ENCODE measurements around the gene C1orf122. TPM values are rescaled to one million over a fixed set of nuclear protein-coding genes. Genes with fewer than 3 reads are reported as not detected.

The C1orf122 gene
- total and polyA plus RNA-seq, 2 of the 4 experiments (the other 2 are of a cell fraction) = 2.0 to 13.6 TPM

- Histone ChIP-seq H3K4me3 (ENCODE audit: insufficient read depth, low read depth, low read length) (no peak overlapping the region), H3K56ac (ENCODE audit: extremely low read depth, insufficient read depth, low read length) (no peak overlapping the region), H3K14ac (replicated peaks; ENCODE audit: low read depth, low read length) (no peak overlapping the region), H3K23ac (ENCODE audit: low read depth, low read length) (no peak overlapping the region), H3K4ac (ENCODE audit: low read depth, low read length) (no peak overlapping the region), H3K79me1 (ENCODE audit: low read depth in 1 of 2, low read length in 2 of 2) (no peaks in the 10 kb centered on the region), H4K91ac (ENCODE audit: insufficient read depth, low read depth, low read length) (no peak overlapping the region), H4K8ac (ENCODE audit: low read depth in 2 of 2, low read length in 2 of 2) (no peak overlapping the region), H2AK9ac (replicated peaks; ENCODE audit: low read depth, low read length, poor library complexity) (no peak overlapping the region), H3K36me3 (ENCODE audit: control insufficient read depth, insufficient read depth, low read length) (no peaks in the 10 kb centered on the region), H3K9ac (ENCODE audit: low read depth, low read length) (no peak overlapping the region), H2BK5ac (ENCODE audit: low read depth, low read length, poor library complexity, severe bottlenecking) (no peak overlapping the region), H3K9me1 (ENCODE audit: insufficient read depth, low read length) (no peaks in the 10 kb centered on the region), H2BK20ac (ENCODE audit: low read depth, low read length) (no peak overlapping the region), H4K20me1 (ENCODE audit: insufficient read depth, low read length) (no peaks in the 10 kb centered on the region), H3K18ac (ENCODE audit: low read depth, low read length) (no peak overlapping the region), H3K4me2 (ENCODE audit: low read depth, low read length) (no peak overlapping the region), H4K5ac (ENCODE audit: low read depth, low read length) (no peak overlapping the region), H3K27ac (ENCODE audit: insufficient read depth, low read length) (no peak overlapping the region), H3K9me3 (ENCODE audit: control insufficient read depth, insufficient read depth, low read length) (no peaks in the 10 kb centered on the region; the same call in 1 of the 2 replicates), H2AK5ac (ENCODE audit: low read depth, low read length) (no peak overlapping the region), H3K4me1 (ENCODE audit: control insufficient read depth, insufficient read depth, low read length) (no peaks in the 10 kb centered on the region), H3K27me3 (ENCODE audit: control insufficient read depth, insufficient read depth, low read length) (peaks cover 42% of the 10 kb centered on the region), H2AFZ (replicated peaks; ENCODE audit: low read length, poor library complexity) (peak overlapping the region; percentile 58), H2BK15ac (ENCODE audit: low read depth, low read length) (no peak overlapping the region), H2BK120ac (ENCODE audit: low read depth, low read length) (no peak overlapping the region)
- 4% methylated on average over 9 of the region's 27 CpGs; no CpG with 5 or more reads in 1 of the 2 experiments for WGBS, 2 experiments (ENCODE audit: extremely low coverage in 2 of 2, insufficient read length in 1 of 2)
- POLR2A ChIA-PET (ENCODE audit: unreplicated experiment) = no interaction called here
- TF ChIP-seq CTCF (conservative IDR thresholded peaks at IDR 0.05; ENCODE audit: low read depth, low read length) (no peak), NFE2L2 (IDR thresholded peaks at IDR 0.05; ENCODE audit: low read depth, low read length) (no peak), MXI1 (IDR thresholded peaks at IDR 0.05; ENCODE audit: borderline replicate concordance, low read depth, low read length) (no peak), CHD1 (IDR thresholded peaks at IDR 0.05; ENCODE audit: low read depth, low read length) (no peak), RAD21 (IDR thresholded peaks at IDR 0.05; ENCODE audit: low read length) (no peak), ELK1 (IDR thresholded peaks at IDR 0.05; ENCODE audit: borderline replicate concordance, low read depth, low read length) (no peak), CEBPB (IDR thresholded peaks at IDR 0.05; ENCODE audit: low read depth, low read length) (no peak), SMC3 (IDR thresholded peaks at IDR 0.05; ENCODE audit: low read depth, low read length) (no peak), MAFK (IDR thresholded peaks at IDR 0.05; ENCODE audit: low read depth, low read length) (no peak), MAZ (IDR thresholded peaks at IDR 0.05; ENCODE audit: borderline replicate concordance, low read depth, low read length) (no peak), POLR2A (IDR thresholded peaks at IDR 0.05; ENCODE audit: low read depth, low read length) (no peak), BHLHE40 (IDR thresholded peaks at IDR 0.05; ENCODE audit: low read depth, low read length) (no peak), USF2 (IDR thresholded peaks at IDR 0.05; ENCODE audit: low read depth, low read length) (no peak), RCOR1 (IDR thresholded peaks at IDR 0.05; ENCODE audit: insufficient replicate concordance, low read length) (no peak), RFX5 (IDR thresholded peaks at IDR 0.05; ENCODE audit: low read depth, low read length) (no peak), FOS (IDR thresholded peaks at IDR 0.05; ENCODE audit: low read depth, low read length) (no peak)
- dilution Hi-C loops (cut with HindIII; ENCODE audit: low sequenced_read_pairs, unreplicated experiment) = no loop called here
- intact Hi-C loops (cut with micrococcal nuclease) = no loop called here
- in situ Hi-C loops (cut with MboI; ENCODE audit: low sequenced_read_pairs) = no loop called here
- no peak for DNase-seq
- ATAC-seq (ENCODE audit: low read depth) = no peak; the same call in 1 of the 2 replicates
- BruUV-seq (replicated peaks) = no TSS peak
- CTCF ChIA-PET = no interaction called here
Observed at GRCh38 chr1:37765916-37766664, 41.5 kb upstream of the C1orf122 start.
